ENCODE results near the gene CORO7. TPM values are rescaled to one million over a fixed set of nuclear protein-coding genes. Genes with fewer than 3 reads are reported as not detected.

Gene CORO7
- total and polyA plus RNA-seq, 9 of the 15 experiments (the other 6 are each of a cell fraction or from before 2014, with no cell fraction given) = 0.45 to 77.2 (median 18.7) TPM

- ChIA-PET CTCF (ENCODE audit: low intra/inter-chr PET ratio) (no interaction called here), POLR2A (interaction anchor here (0.6 kb wide), 1 partner anchor 19 kb away, joined by 3 read pairs; no protein-coding TSS in a partner anchor)
- 90% methylated on average over 9 of the region's 9 CpGs for WGBS (ENCODE audit: insufficient coverage, low coverage, missing lambda C conversion rate)
- intact Hi-C loops (cut with micrococcal nuclease) = no loop called here
- H3K79me2 ChIP-seq (ENCODE audit: control insufficient read depth, insufficient read depth, low read length) = peaks cover 88% of the 10 kb centered on the region
- no peak for FAIRE-seq
- in situ Hi-C loops (cut with MboI) = no loop called here
- H3K36me3 ChIP-seq (ENCODE audit: control insufficient read depth, insufficient read depth, low read length) = peaks cover 73% of the 10 kb centered on the region
- no peak overlapping the region for H3K27ac ChIP-seq (ENCODE audit: extremely low read depth, low read depth, low read length)
- no peak for ATAC-seq
- no peaks in the 10 kb centered on the region for H4K20me1 ChIP-seq (replicated peaks; ENCODE audit: control insufficient read depth, insufficient read depth, low read length)
- TF ChIP-seq JUN (IDR thresholded peaks at IDR 0.05; ENCODE audit: borderline replicate concordance, low read depth, low read length) (no peak), JUN (CRISPR knock-in tag; IDR thresholded peaks at IDR 0.05; ENCODE audit: borderline replicate concordance) (no peak), HNRNPL (IDR thresholded peaks at IDR 0.05; ENCODE audit: low read depth, low read length) (no peak), BRCA1 (IDR thresholded peaks at IDR 0.05) (no peak), BRCA1 (CRISPR knock-in tag; IDR thresholded peaks at IDR 0.05) (no peak), MYC (IDR thresholded peaks at IDR 0.05; ENCODE audit: low read depth, low read length) (no peak), MYC (CRISPR knock-in tag; IDR thresholded peaks at IDR 0.05; ENCODE audit: borderline replicate concordance, low read depth) (no peak), CGGBP1 (CRISPR knock-in tag; IDR thresholded peaks at IDR 0.05) (no peak)
- no peak for DNase-seq (ENCODE audit: extremely low read depth in 1 of 4, low spot score in 3 of 4)
- H3K9me3 ChIP-seq (replicated peaks; ENCODE audit: control insufficient read depth, insufficient read depth, low read depth, low read length) = no peaks in the 10 kb centered on the region
- H3K9ac ChIP-seq (ENCODE audit: insufficient read depth in 1 of 2, low read depth in 2 of 2, low read length in 2 of 2) = no peak overlapping the region
- no peak overlapping the region for H3K4me3 ChIP-seq
- H3K27me3 ChIP-seq (ENCODE audit: control insufficient read depth in 2 of 2, insufficient read depth in 2 of 2, low read length in 2 of 2) = no peaks in the 10 kb centered on the region
- no peak overlapping the region for H3K4me2 ChIP-seq (ENCODE audit: insufficient read depth, low read length)
- no peak overlapping the region for H2AFZ ChIP-seq (ENCODE audit: low read depth, low read length)
- no TSS peak for BruUV-seq (replicated peaks)
- H3K4me1 ChIP-seq (replicated peaks in 1 of 2; ENCODE audit: control insufficient read depth in 2 of 2, insufficient read depth in 2 of 2, low read length in 2 of 2) = peaks cover 21 to 30% of the 10 kb centered on the region in 2 experiments; a peak in 4 of 5 replicates
- no peaks in the 10 kb centered on the region for H3K9me1 ChIP-seq (ENCODE audit: control insufficient read depth, insufficient read depth, low read length)
Observed at GRCh38 chr16:4431023-4431422, 14.6 kb upstream of the CORO7 start.

Measured in K562 (cell line).